SKM-1 treated with dmso at 0.1 percent for 144 hours (cell line): ENCODE results near the gene NALCN.

Source experiments
- DNase-seq: peaks from one replicate; lab custom pipeline; 2025; ENCODE audit not compliant: unreplicated experiment; lab: John Stamatoyannopoulos, UW

Gene NALCN

GRCh38 chr13:101291646-101292515 lies 124.4 kb downstream of the NALCN start:
- DNase-seq, result no peak

- DNase-seq, result no peak
Observed at GRCh38 chr13:101291206-101291605, 125.1 kb downstream of the NALCN start.

- no peak for DNase-seq
Observed at GRCh38 chr13:101289764-101290163, 126.5 kb downstream of the NALCN start.

- DNase-seq, result no peak
Observed at GRCh38 chr13:101283782-101284181, 132.5 kb downstream of the NALCN start.

GRCh38 chr13:101272886-101273285 lies 143.4 kb downstream of the NALCN start:
- DNase-seq, result no peak

GRCh38 chr13:101271681-101272245 lies 144.5 kb downstream of the NALCN start:
- DNase-seq, result no peak

GRCh38 chr13:101267656-101268055 lies 148.7 kb downstream of the NALCN start:
- no peak for DNase-seq

- no peak for DNase-seq
Observed at GRCh38 chr13:101265934-101266333, 150.4 kb downstream of the NALCN start.

GRCh38 chr13:101264931-101265330 lies 151.4 kb downstream of the NALCN start:
- DNase-seq, result no peak

GRCh38 chr13:101262306-101262705 lies 154.0 kb downstream of the NALCN start:
- DNase-seq, result no peak

- no peak for DNase-seq
Observed at GRCh38 chr13:101258509-101258908, 157.8 kb downstream of the NALCN start.

GRCh38 chr13:101258071-101258470 lies 158.2 kb downstream of the NALCN start:
- DNase-seq, result no peak

- no peak for DNase-seq
Observed at GRCh38 chr13:101248739-101249514, 167.4 kb downstream of the NALCN start.

GRCh38 chr13:101242720-101243119 lies 173.6 kb downstream of the NALCN start:
- DNase-seq, result no peak

- DNase-seq, result no peak
Observed at GRCh38 chr13:101238555-101238954, 177.8 kb downstream of the NALCN start.

GRCh38 chr13:101231751-101232428 lies 184.4 kb downstream of the NALCN start:
- no peak for DNase-seq

- no peak for DNase-seq
Observed at GRCh38 chr13:101230271-101230890, 185.9 kb downstream of the NALCN start.

GRCh38 chr13:101219609-101220265 lies 196.6 kb downstream of the NALCN start:
- DNase-seq, result no peak

GRCh38 chr13:101218484-101218883 lies 197.8 kb downstream of the NALCN start:
- no peak for DNase-seq

GRCh38 chr13:101217086-101217485 lies 199.2 kb downstream of the NALCN start:
- DNase-seq, result no peak
